Activated CD4-positive, alpha-beta memory T cell treated with anti-CD3 and anti-CD28 coated beads, Interleukin-2, amount 10 ng/mL, durations not matched to agents 7 days and 5 days (primary cell): ENCODE results near the gene MYO9B. TPM values are rescaled to one million over a fixed set of nuclear protein-coding genes. Genes with fewer than 3 reads are reported as not detected.
"Not testable (repeated sequence)": the region's sequence is repeated elsewhere in the genome, so short reads cannot be mapped to it uniquely, and the experiment has no call there.

Source experiments
- CTCF ChIA-PET: fragments of 350-600 bp; sonication (Branson Sonifier 250); formaldehyde crosslinking; loops from one replicate; lab custom pipeline; 2021; ENCODE audit warnings: antibody characterized with exemption, inconsistent platforms; lab: Charles Lee
- POLR2A ChIA-PET: fragments of 350-600 bp; sonication (Branson Sonifier 250); formaldehyde crosslinking; loops from one replicate; lab custom pipeline; 2021; ENCODE audit warnings: antibody characterized with exemption; lab: Charles Lee
- DNase-seq: peaks from one replicate; pipeline ENCODE4 v3.0.0-alpha.2; 2020
- H3K27ac Mint-ChIP-seq: one replicate; pipeline ENCODE4 v1.8.0; 2021; ENCODE audit warnings: mild to moderate bottlenecking, mixed read lengths
- H3K27me3 Mint-ChIP-seq: one replicate; pipeline ENCODE4 v1.8.0; 2021; ENCODE audit warnings: mixed read lengths
- H3K36me3 Mint-ChIP-seq: one replicate; pipeline ENCODE4 v1.8.0; 2021; ENCODE audit warnings: low read depth, mixed read lengths
- H3K4me1 Mint-ChIP-seq: one replicate; pipeline ENCODE4 v1.8.0; 2021; ENCODE audit warnings: mixed read lengths
- H3K4me3 Mint-ChIP-seq: one replicate; pipeline ENCODE4 v1.8.0; 2021; ENCODE audit warnings: mild to moderate bottlenecking, mixed read lengths
- H3K9me3 Mint-ChIP-seq: one replicate; pipeline ENCODE4 v1.8.0; 2021; ENCODE audit warnings: mixed read lengths
- total RNA-seq, 2 experiments: library from RNA; stranded (reverse); gene quantifications; one replicate each; pipeline ENCODE4 v1.2.3, GENCODE V29; 2021

The MYO9B gene
- total RNA-seq, 2 experiments from 2014 or later, result 190 to 203 TPM

GRCh38 chr19:17170538-17171297, 95.1 kb downstream of the MYO9B start:
- Mint-ChIP-seq H3K9me3 (no peaks in the 10 kb centered on the region), H3K27me3 (no peaks in the 10 kb centered on the region), H3K27ac (peak overlapping the region; percentile 21), H3K4me1 (peaks cover 17% of the 10 kb centered on the region), H3K36me3 (peaks cover 48% of the 10 kb centered on the region), H3K4me3 (no peak overlapping the region)
- ChIA-PET POLR2A (interaction anchor here (1.3 kb wide), 1 partner anchor 94 kb away, joined by 4 read pairs; no protein-coding TSS in a partner anchor), CTCF (no interaction called here)
- DNase-seq, result no peak

- no peak for DNase-seq
- H3K9me3 Mint-ChIP-seq, result no peaks in the 10 kb centered on the region
- no peaks in the 10 kb centered on the region for H3K27me3 Mint-ChIP-seq
- H3K36me3 Mint-ChIP-seq, result peaks cover 47% of the 10 kb centered on the region
- CTCF ChIA-PET, result no interaction called here
- peaks cover 17% of the 10 kb centered on the region for H3K4me1 Mint-ChIP-seq
- H3K4me3 Mint-ChIP-seq, result no peak overlapping the region
- POLR2A ChIA-PET, result no interaction called here
- H3K27ac Mint-ChIP-seq, result no peak overlapping the region
Observed at GRCh38 chr19:17171874-17172273, 96.3 kb downstream of the MYO9B start.

GRCh38 chr19:17172624-17173345, 97.2 kb downstream of the MYO9B start:
- Mint-ChIP-seq H3K27me3 (no peaks in the 10 kb centered on the region), H3K4me3 (no peak overlapping the region), H3K9me3 (no peaks in the 10 kb centered on the region), H3K27ac (no peak overlapping the region), H3K4me1 (peaks cover 17% of the 10 kb centered on the region), H3K36me3 (peaks cover 53% of the 10 kb centered on the region)
- POLR2A ChIA-PET, result no interaction called here
- CTCF ChIA-PET, result interaction anchor here (1.4 kb wide), 1 partner anchor 12 kb away, joined by 5 read pairs; no protein-coding TSS in a partner anchor
- DNase-seq, result no peak

GRCh38 chr19:17178291-17178690, 102.7 kb downstream of the MYO9B start:
- CTCF ChIA-PET, result no interaction called here
- DNase-seq, result no peak
- H3K27ac Mint-ChIP-seq, result no peak overlapping the region

GRCh38 chr19:17180997-17181702, 105.6 kb downstream of the MYO9B start:
- H3K9me3 Mint-ChIP-seq, result no peaks in the 10 kb centered on the region
- H3K4me1 Mint-ChIP-seq, result peaks cover 33% of the 10 kb centered on the region
- DNase-seq, result no peak
- H3K27me3 Mint-ChIP-seq, result no peaks in the 10 kb centered on the region
- ChIA-PET POLR2A (no interaction called here), CTCF (no interaction called here)
- peaks cover 57% of the 10 kb centered on the region for H3K36me3 Mint-ChIP-seq
- H3K27ac Mint-ChIP-seq, result no peak overlapping the region
- H3K4me3 Mint-ChIP-seq, result no peak overlapping the region

More at GRCh38 chr19:17178291-17178690, 102.7 kb downstream of the MYO9B start:
- H3K36me3 Mint-ChIP-seq, result peaks cover 46% of the 10 kb centered on the region
- H3K9me3 Mint-ChIP-seq, result no peaks in the 10 kb centered on the region
- H3K4me1 Mint-ChIP-seq, result peaks cover 17% of the 10 kb centered on the region
- POLR2A ChIA-PET, result no interaction called here
- no peak overlapping the region for H3K4me3 Mint-ChIP-seq
- no peaks in the 10 kb centered on the region for H3K27me3 Mint-ChIP-seq

GRCh38 chr19:17183271-17183761, 107.7 kb downstream of the MYO9B start:
- Mint-ChIP-seq H3K4me1 (peaks cover 34% of the 10 kb centered on the region), H3K27ac (peak overlapping the region; percentile 97), H3K27me3 (no peaks in the 10 kb centered on the region), H3K4me3 (peak overlapping the region; percentile 73), H3K36me3 (peaks cover 58% of the 10 kb centered on the region), H3K9me3 (no peaks in the 10 kb centered on the region)
- peak; percentile 30 for DNase-seq
- CTCF ChIA-PET, result interaction anchor here (0.8 to 1.9 kb wide), 12 partner anchors 10 to 236 kb away, joined by 3 to 8 read pairs (median 5); partner anchors contain the start of genes BABAM1, MVB12A and USE1
- POLR2A ChIA-PET, result interaction anchor here (0.7 to 3.7 kb wide), 16 partner anchors 9 to 114 kb away, joined by 3 to 44 read pairs (median 4); partner anchors contain the start of genes HAUS8, MYO9B, OCEL1 and USE1

GRCh38 chr19:17183858-17184321, 108.3 kb downstream of the MYO9B start:
- Mint-ChIP-seq H3K9me3 (no peaks in the 10 kb centered on the region), H3K36me3 (peaks cover 56% of the 10 kb centered on the region), H3K27ac (peak overlapping the region; percentile 97), H3K4me1 (peaks cover 34% of the 10 kb centered on the region), H3K4me3 (peak overlapping the region; percentile 73), H3K27me3 (no peaks in the 10 kb centered on the region)
- CTCF ChIA-PET, result interaction anchor here (0.8 to 1.9 kb wide), 15 partner anchors 10 to 284 kb away, joined by 3 to 8 read pairs (median 5); partner anchors contain the start of genes BABAM1, MVB12A and USE1
- POLR2A ChIA-PET, result interaction anchor here (0.7 to 3.7 kb wide), 16 partner anchors 9 to 115 kb away, joined by 3 to 44 read pairs (median 4); partner anchors contain the start of genes HAUS8, MYO9B, OCEL1 and USE1
- DNase-seq, result peak; percentile 45

- H3K36me3 Mint-ChIP-seq, result peaks cover 58% of the 10 kb centered on the region
- CTCF ChIA-PET, result interaction anchor here (0.8 to 1.9 kb wide), 16 partner anchors 11 to 285 kb away, joined by 3 to 8 read pairs (median 5); partner anchors contain the start of genes BABAM1, MVB12A and USE1
Observed at GRCh38 chr19:17184371-17184841, 108.8 kb downstream of the MYO9B start.

GRCh38 chr19:17185590-17185989, 110.0 kb downstream of the MYO9B start:
- H3K36me3 Mint-ChIP-seq, result peaks cover 61% of the 10 kb centered on the region
- DNase-seq, result no peak
- ChIA-PET POLR2A (interaction anchor here (3.2 to 3.7 kb wide), 2 partner anchors 29 to 61 kb away, joined by 24 to 44 read pairs; partner anchors contain the start of gene USE1), CTCF (interaction anchor here (1.1 to 1.3 kb wide), 2 partner anchors 10 to 16 kb away, joined by 3 read pairs; no protein-coding TSS in a partner anchor)
- no peaks in the 10 kb centered on the region for H3K27me3 Mint-ChIP-seq
- peaks cover 34% of the 10 kb centered on the region for H3K4me1 Mint-ChIP-seq
- H3K9me3 Mint-ChIP-seq, result no peaks in the 10 kb centered on the region
- no peak overlapping the region for H3K4me3 Mint-ChIP-seq
- H3K27ac Mint-ChIP-seq, result peak overlapping the region; percentile 67

More at GRCh38 chr19:17184371-17184841, 108.8 kb downstream of the MYO9B start:
- Mint-ChIP-seq H3K4me3 (peak overlapping the region; percentile 73), H3K4me1 (peaks cover 34% of the 10 kb centered on the region), H3K27me3 (no peaks in the 10 kb centered on the region), H3K27ac (peak overlapping the region; percentile 97), H3K9me3 (no peaks in the 10 kb centered on the region)
- POLR2A ChIA-PET, result interaction anchor here (0.5 to 3.7 kb wide), 16 partner anchors 9 to 1312 kb away, joined by 3 to 44 read pairs (median 4); partner anchors contain the start of genes HAUS8, MYO9B, OCEL1 and USE1
- peak; percentile 79 for DNase-seq

GRCh38 chr19:17191736-17192135, 116.2 kb downstream of the MYO9B start:
- H3K4me3 Mint-ChIP-seq, H3K27ac Mint-ChIP-seq, H3K4me1 Mint-ChIP-seq, H3K9me3 Mint-ChIP-seq, POLR2A ChIA-PET, CTCF ChIA-PET, DNase-seq, H3K27me3 Mint-ChIP-seq: not testable (repeated sequence)
- peaks cover 63% of the 10 kb centered on the region for H3K36me3 Mint-ChIP-seq

GRCh38 chr19:17192751-17193150, 117.2 kb downstream of the MYO9B start:
- Mint-ChIP-seq H3K9me3 (no peaks in the 10 kb centered on the region), H3K27me3 (no peaks in the 10 kb centered on the region), H3K36me3 (peaks cover 61% of the 10 kb centered on the region), H3K4me3 (no peak overlapping the region), H3K27ac (no peak overlapping the region), H3K4me1 (no peaks in the 10 kb centered on the region)
- ChIA-PET POLR2A (interaction anchor here (0.8 to 1.6 kb wide), 2 partner anchors 8 to 9 kb away, joined by 3 read pairs; no protein-coding TSS in a partner anchor), CTCF (no interaction called here)
- no peak for DNase-seq
